GM19463 (cell line): Measurements from ENCODE around the gene WDR70.
"Not testable (repeated sequence)": the region's sequence is repeated elsewhere in the genome, so short reads cannot be mapped to it uniquely, and the experiment has no call there.

Source experiments
- ATAC-seq: cut with Tn5 transposase; IDR thresholded peaks from one replicate; pipeline ENCODE4 v1.9.1; 2021; ENCODE audit warnings: mild to moderate bottlenecking, moderate library complexity; ENCODE audit not compliant: unreplicated experiment

WDR70 gene

DNA sequence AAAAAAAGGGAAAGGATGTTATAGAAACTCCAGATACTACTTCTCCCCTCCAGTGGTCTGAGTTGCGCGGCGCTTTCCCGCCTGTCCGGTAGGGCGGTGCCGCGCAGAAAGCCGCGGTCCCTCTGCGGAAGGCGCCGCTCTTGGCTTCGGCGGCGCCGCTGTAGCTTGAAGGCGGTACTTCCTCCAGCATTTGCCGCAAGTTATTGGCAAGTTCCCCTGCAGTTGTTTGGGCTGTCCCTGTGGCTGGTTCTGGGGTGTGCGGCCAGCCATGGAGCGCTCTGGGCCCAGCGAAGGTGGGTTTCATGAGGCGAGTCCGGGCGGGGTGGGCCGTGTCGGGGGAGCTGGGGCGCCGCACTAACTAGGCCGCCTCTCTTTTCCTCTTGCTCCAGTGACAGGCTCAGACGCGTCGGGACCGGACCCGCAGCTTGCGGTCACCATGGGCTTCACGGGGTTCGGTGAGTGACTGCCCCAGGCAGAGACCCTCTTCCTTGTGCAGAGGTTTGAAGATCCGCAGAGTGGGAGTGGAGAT lies at the start of gene WDR70:
WDR70 (plus strand) TSS at position 219 of the 529 bp plus-strand sequence; CDS start at position 269, 50 bp downstream.
- peak; percentile 99 for ATAC-seq

DNA sequence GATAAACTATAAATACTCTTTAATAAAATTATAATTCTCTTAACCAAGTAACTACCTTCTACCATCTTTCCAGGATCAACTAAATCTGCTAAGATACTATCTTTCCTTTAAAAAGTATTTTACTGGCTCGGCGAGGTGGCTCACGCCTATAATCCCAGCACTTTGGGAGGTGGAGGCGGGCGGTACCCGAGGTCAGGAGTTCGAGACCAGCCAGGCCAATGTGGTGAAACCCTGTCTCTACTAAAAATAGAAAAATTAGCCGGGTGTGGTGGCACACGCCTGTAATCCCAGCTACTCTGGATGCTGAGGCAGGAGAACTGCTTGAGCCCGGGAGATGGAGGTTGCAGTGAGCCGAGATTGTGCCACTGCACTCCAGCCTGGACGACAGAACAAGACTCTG lies 44.4 kb upstream of the WDR70 start:
- not testable (repeated sequence) for ATAC-seq

- not testable (repeated sequence) for ATAC-seq
Observed at GRCh38 chr5:37342741-37343140, 36.4 kb upstream of the WDR70 start.

- ATAC-seq = no peak
Observed at GRCh38 chr5:37355161-37355560, 24.0 kb upstream of the WDR70 start.

DNA sequence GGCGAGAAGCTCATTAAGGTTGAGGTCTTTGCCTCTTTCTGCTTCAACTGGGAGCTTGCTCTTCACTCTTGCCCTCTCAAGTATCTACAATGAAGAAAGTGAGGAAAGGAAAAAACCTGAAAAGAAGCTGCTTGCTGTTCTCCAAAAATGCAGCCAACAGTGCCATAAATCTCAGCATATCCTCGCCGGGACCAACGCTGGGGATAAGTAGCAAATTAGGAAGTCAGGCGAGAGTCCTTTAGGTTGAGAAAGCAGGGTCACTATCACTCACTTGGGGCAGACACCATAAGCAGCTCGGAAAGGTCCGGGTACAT lies 8.6 kb upstream of the WDR70 start:
- no peak for ATAC-seq

GRCh38 chr5:37370864-37371726 lies 8.0 kb upstream of the WDR70 start, which contains the start of gene NUP155:
NUP155 (minus strand) TSS chr5:37371106; CDS start chr5:37370977, 129 bp downstream.
- ATAC-seq = peak; percentile 95

- ATAC-seq = no peak
Observed at GRCh38 chr5:37375091-37375490, 4.0 kb upstream of the WDR70 start.

- ATAC-seq = not testable (repeated sequence)
Observed at GRCh38 chr5:37378066-37378465, 1.1 kb upstream of the WDR70 start.

DNA sequence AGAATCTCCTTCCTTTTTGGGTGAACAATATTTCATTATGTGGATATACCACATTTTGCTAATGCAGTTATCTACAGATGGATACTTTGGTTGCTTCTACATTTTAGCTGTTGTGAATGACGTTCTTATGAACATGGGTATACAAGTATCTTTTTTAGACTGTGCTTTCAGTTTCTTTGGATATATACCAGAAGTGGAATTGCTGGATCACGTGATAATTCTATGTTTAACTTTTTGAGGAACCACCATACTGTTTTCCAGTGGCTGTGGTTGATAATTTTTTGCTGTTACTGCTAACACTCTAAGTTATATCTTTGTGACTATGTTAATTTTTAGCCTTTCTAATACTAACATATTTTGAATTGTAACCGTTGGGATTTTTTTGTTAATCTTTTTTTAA lies 12.5 kb downstream of the WDR70 start:
- no peak for ATAC-seq

- ATAC-seq = no peak
Observed at GRCh38 chr5:37396352-37396751, 17.2 kb downstream of the WDR70 start.

- no peak for ATAC-seq
Observed at GRCh38 chr5:37400501-37400900, 21.4 kb downstream of the WDR70 start.

DNA sequence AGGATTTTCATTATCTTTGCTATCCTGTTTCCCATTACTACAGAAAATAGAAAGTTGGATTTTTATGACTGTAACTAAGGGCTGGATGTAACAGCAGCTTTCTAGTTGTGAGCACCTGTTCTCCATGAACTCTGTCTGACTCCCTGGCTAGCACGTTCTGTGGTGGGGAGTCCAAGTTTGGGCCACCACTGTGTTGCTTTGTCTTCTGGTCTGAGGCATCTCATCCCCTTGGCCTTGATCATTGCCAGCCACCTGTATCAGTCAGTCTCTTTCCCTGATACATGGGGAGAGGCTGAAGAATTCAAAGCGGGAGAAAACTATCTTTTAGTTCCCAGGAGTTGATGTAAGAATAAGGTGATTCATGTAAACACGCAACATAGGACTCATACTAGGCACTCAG lies 33.4 kb downstream of the WDR70 start:
- ATAC-seq = no peak

DNA sequence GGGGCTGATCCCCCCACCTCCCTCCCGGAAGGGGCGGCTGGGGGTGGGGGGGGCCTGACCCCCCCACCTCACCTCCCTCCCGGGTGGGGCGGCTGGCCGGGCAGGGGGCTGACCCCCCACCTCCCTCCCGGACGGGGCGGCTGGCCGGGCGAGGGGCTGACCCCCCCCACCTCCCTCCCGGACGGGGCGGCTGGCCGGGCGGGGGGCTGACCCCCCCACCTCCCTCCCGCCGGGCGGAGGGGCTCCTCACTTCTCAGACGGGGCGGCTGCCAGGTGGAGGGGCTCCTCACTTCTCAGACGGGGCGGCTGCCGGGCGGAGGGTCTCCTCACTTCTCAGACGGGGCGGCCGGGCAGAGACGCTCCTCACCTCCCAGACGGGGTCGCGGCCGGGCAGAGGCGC lies 36.3 kb downstream of the WDR70 start:
- not testable (repeated sequence) for ATAC-seq

- no peak for ATAC-seq
Observed at GRCh38 chr5:37417347-37417746, 38.2 kb downstream of the WDR70 start.

DNA sequence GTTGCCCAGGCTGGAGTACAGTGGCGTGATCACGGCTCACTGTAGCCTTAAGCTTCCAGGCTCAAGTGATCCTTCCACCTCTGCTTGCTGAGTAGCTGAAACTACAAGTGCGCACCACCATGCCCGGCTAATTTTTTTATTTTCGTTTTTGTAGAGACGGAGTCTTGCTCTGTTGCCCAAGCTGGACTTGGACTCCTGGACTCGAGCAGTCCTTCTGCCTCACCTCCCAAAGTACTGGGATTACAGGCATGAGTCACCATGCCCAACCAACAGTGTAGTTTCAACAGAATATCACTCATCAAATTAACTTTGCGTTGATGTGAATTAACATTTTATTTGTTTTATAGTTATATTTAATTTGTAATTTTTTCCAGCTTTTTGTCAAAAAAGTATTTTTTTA lies 45.3 kb downstream of the WDR70 start:
- no peak for ATAC-seq

DNA sequence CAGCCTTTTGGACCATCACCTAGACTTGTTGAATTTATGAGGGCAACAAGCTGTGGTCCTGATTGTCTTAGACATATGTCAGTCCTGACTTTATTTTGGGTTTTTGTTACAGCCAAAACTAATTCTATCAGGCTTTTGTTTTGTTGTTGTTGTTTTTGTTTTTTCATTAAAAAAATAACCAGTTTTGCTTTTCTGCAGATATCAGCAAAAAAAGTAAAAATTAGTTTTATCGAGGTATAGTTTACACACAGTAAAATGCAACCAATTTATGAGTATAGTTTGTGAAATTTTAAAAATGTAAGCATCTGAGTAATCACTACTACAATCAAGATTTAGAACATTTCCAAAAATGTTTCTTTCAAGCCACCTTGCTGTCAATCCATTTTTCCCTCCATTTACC lies 48.9 kb downstream of the WDR70 start:
- ATAC-seq = no peak

DNA sequence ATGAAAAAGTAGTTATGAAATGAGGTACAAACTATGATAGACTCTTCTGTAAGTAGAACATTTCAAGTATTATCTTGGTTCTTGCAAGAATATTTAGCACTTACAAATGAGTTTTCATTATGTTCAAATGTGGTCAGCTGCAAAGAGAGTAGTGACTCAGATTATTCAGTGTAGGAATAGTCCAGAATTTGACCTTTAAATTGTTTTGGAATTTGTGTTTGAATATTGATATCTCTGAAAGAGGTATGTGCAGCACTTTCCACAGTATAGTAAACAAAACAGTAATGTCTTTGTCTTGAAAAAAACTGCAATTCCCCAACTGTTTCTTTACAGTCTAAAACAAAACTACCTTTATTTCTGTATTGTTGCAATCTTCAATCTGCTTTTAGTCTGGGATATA lies 56.1 kb downstream of the WDR70 start:
- no peak for ATAC-seq

- ATAC-seq = peak; percentile 91
Observed at GRCh38 chr5:37436146-37436934, 57.2 kb downstream of the WDR70 start.

GRCh38 chr5:37437711-37438110 lies 58.6 kb downstream of the WDR70 start:
- no peak for ATAC-seq

- ATAC-seq = not testable (repeated sequence)
Observed at GRCh38 chr5:37445783-37446182, 66.7 kb downstream of the WDR70 start.

GRCh38 chr5:37448941-37449340 lies 69.8 kb downstream of the WDR70 start:
- no peak for ATAC-seq

DNA sequence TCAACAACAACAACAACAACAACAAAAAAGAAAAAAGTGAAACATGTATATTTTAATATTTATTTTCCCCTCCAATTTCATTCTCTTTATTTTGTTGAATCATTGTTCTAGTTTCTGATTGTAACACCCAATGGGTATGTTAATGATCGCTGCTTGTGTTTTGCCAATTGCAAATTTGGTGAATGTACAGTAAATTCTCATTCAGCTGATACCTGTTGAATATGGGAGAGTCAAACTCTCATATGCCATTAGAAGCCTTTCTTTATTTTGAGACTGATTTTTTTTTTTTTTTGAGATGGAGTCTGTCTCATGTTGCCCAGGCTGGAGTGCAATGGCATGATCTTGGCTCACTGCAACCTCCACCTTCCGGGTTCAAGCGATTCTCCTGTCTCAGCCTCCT lies 72.9 kb downstream of the WDR70 start:
- ATAC-seq = not testable (repeated sequence)
